HepG2 (cell line): Measurements from ENCODE around the gene RNU4-1. TPM values are rescaled to one million over a fixed set of nuclear protein-coding genes. Genes with fewer than 3 reads are reported as not detected.

ENCODE experiments used
- CENPT ChIP-seq: sonication (generic); formaldehyde crosslinking; IDR thresholded peaks from 2 replicates; pipeline ENCODE4 v1.8.0; 2022; ENCODE audit warnings: low read depth, mild to moderate bottlenecking, moderate library complexity, missing genetic modification reagents
- FLYWCH1 ChIP-seq: sonication (generic); formaldehyde crosslinking; IDR thresholded peaks from 2 replicates; pipeline ENCODE4 v1.8.1; 2023; ENCODE audit warnings: mild to moderate bottlenecking, missing genetic modification reagents
- HNRNPLL ChIP-seq: fragments of 200-400 bp; formaldehyde crosslinking; IDR thresholded peaks from 2 replicates; pipeline ENCODE4 v1.6.1; 2017; ENCODE audit warnings: mild to moderate bottlenecking, low read depth, low read length; ENCODE audit not compliant: poor library complexity, severe bottlenecking
- PHF8 ChIP-seq: sonication (generic); formaldehyde crosslinking; IDR thresholded peaks from 2 replicates; pipeline ENCODE4 v1.5.0; 2020; ENCODE audit warnings: missing genetic modification reagents
- POLR2A ChIP-seq, 2 experiments: IDR thresholded peaks; 2 replicates each; pipeline ENCODE4 v1.6.1; 2011; ENCODE audit warnings: low read depth in 2 of 2, low read length in 2 of 2, mild to moderate bottlenecking in 1 of 2, moderate library complexity in 1 of 2; ENCODE audit not compliant: insufficient read depth in 1 of 2
- RFXAP ChIP-seq: sonication (generic); formaldehyde crosslinking; IDR thresholded peaks from 2 replicates; pipeline ENCODE4 v1.4.0; 2020; ENCODE audit warnings: missing genetic modification reagents, borderline replicate concordance
- RNF2 ChIP-seq: fragments of 450-650 bp; conservative IDR thresholded peaks from 2 replicates; pipeline ENCODE4 v1.6.1; 2016; ENCODE audit warnings: low read depth
- SALL1 ChIP-seq: sonication (generic); formaldehyde crosslinking; IDR thresholded peaks from 2 replicates; pipeline ENCODE4 v1.8.0; 2022; ENCODE audit warnings: mild to moderate bottlenecking, missing genetic modification reagents
- SP2 ChIP-seq: sonication (generic); formaldehyde crosslinking; IDR thresholded peaks from 2 replicates; pipeline ENCODE4 v1.5.1; 2020; ENCODE audit warnings: mild to moderate bottlenecking, missing genetic modification reagents
- SPEN ChIP-seq: sonication (generic); formaldehyde crosslinking; IDR thresholded peaks from 2 replicates; pipeline ENCODE4 v1.5.1; 2020; ENCODE audit warnings: low read depth, mild to moderate bottlenecking, missing genetic modification reagents
- SRSF1 ChIP-seq: fragments of 200-400 bp; formaldehyde crosslinking; optimal IDR thresholded peaks from 2 replicates; pipeline ENCODE3; 2017; ENCODE audit warnings: mild to moderate bottlenecking, low read depth, low read length, moderate library complexity
- ZBTB7A ChIP-seq: sonication (generic); formaldehyde crosslinking; IDR thresholded peaks from 2 replicates; pipeline ENCODE4 v1.8.0; 2022; ENCODE audit warnings: mild to moderate bottlenecking, missing genetic modification reagents
- ZFX ChIP-seq: sonication (generic); formaldehyde crosslinking; IDR thresholded peaks from 2 replicates; pipeline ENCODE4 v1.4.0; 2020; ENCODE audit warnings: mild to moderate bottlenecking, low read depth, missing genetic modification reagents, moderate library complexity
- ZNF256 ChIP-seq: sonication (generic); formaldehyde crosslinking; conservative IDR thresholded peaks from 2 replicates; pipeline ENCODE4 v1.4.0; 2020; ENCODE audit warnings: missing genetic modification reagents
- ZNF713 ChIP-seq: sonication (generic); formaldehyde crosslinking; IDR thresholded peaks from 2 replicates; pipeline ENCODE4 v1.4.0; 2020; ENCODE audit warnings: mild to moderate bottlenecking, missing genetic modification reagents
- ZNF788 ChIP-seq: sonication (generic); formaldehyde crosslinking; IDR thresholded peaks from 2 replicates; pipeline ENCODE4 v1.5.0; 2020; ENCODE audit warnings: mild to moderate bottlenecking, missing genetic modification reagents, borderline replicate concordance
- ZNF883 ChIP-seq: sonication (generic); formaldehyde crosslinking; IDR thresholded peaks from 2 replicates; pipeline ENCODE4 v1.5.1; 2020; ENCODE audit warnings: mild to moderate bottlenecking, missing genetic modification reagents; ENCODE audit errors: not compliant biosample characterization
- polyA plus RNA-seq, 8 experiments: library from polyadenylated mRNA; depleted of rRNA in 3 of 8; stranded (reverse) in 7 of 8; unstranded in 1 of 8; fragments of >200 nt; fragmentation: Illumina TruSeq in 4 of 8; extraction: Trizol in 4 of 8; gene quantifications; 2 replicates each; pipeline versions ENCODE4 v1.2.1 to v1.2.3, GENCODE V29; 2011 to 2016; ENCODE audit warnings: low read depth in 4 of 8, missing spikeins in 1 of 8, mixed read lengths in 1 of 8; ENCODE audit not compliant: insufficient read depth in 1 of 8
- total RNA-seq, 5 experiments: library from RNA; depleted of rRNA; stranded (reverse); fragments of >200 nt; fragmentation: Illumina TruSeq; extraction: Trizol; gene quantifications; 2 replicates each; pipeline ENCODE4 v1.2.3, GENCODE V29; 2016; ENCODE audit warnings: low read depth in 1 of 5
- TF ChIP-seq, protein P1 (sequence below): fragments of 450-650 bp; IDR thresholded peaks from 2 replicates; pipeline ENCODE4 v1.6.1; 2017; ENCODE audit warnings: mild to moderate bottlenecking
- TF ChIP-seq, protein P2 (sequence below): sonication (generic); formaldehyde crosslinking; IDR thresholded peaks from 2 replicates; pipeline ENCODE4 v1.5.0; 2020; ENCODE audit warnings: mild to moderate bottlenecking, missing genetic modification reagents, borderline replicate concordance

The RNU4-1 gene
- total and polyA plus RNA-seq, 2 of the 13 experiments (the other 11 are each of a cell fraction or from before 2014, with no cell fraction given), result 7,407 TPM; not detected in 1

DNA sequence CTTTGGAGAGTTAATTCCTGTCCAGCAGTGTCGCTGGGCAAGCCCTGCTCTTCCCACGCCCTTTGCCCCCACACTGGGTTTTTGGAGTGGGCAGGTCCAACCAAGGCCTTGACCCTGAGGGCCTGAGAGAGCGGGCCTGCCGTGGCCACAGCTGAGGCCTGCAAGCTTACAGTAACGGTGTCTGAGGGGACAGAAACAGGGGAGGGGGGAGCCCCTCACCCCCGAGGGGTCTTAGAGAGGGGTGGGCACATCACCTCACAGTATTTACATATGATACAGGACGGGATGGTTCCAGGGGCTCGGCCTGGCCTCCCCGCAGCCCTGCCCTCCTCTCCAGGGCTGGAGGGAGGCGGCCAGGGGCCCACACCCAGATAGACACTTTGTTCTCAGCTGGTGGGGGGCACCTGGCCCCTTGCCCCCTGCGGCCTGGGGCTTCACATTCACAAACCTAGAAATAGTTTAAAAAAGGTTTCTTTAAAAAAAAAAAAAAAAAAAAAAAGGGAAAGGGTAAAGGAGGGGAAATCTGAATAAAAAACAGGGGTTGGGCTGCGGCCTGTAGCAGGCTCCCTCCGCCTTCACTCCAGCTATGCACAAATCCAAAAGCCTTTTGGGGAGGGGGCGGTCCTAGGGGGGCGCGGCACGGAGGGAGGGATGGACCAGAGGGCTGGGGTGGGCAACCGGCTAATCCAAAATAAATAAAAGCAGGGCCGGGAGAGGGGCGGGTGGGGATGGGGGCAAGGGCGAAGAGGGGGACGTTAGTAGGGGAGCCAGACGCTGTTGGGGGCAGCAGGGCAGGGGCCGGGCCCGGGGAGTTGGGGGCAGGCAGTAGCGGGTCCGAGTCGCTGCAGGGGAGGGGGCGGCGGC, 49.4 kb upstream of the RNU4-1 start (continued):
- TF ChIP-seq ZBTB7A (0 out of 2 replicates have a peak, but pooled peaks have one; percentile 67), RNF2 (no peak), ZNF883 (no peak), SALL1 (peak; percentile 66), SP2 (CRISPR knock-in tag) (no peak), RFXAP (CRISPR knock-in tag) (no peak), FLYWCH1 (CRISPR knock-in tag) (no peak), ZNF256 (CRISPR knock-in tag) (no peak), ZFX (CRISPR knock-in tag) (peak; percentile 73), PHF8 (CRISPR knock-in tag) (0 out of 2 replicates have a peak, but pooled peaks have one; percentile 22), SPEN (peak; percentile 85; the same call in 1 of the 2 replicates), CENPT (CRISPR knock-in tag) (no peak), ZNF713 (CRISPR knock-in tag) (no peak), SRSF1 (no peak), POLR2A (IDR thresholded peaks at IDR 0.05; ENCODE audit: insufficient read depth in 1 of 2, low read depth in 2 of 2, low read length in 2 of 2) (no peak), ZNF788 (CRISPR knock-in tag) (peak; percentile 54; the same call in 1 of the 2 replicates), HNRNPLL (no peak)
- TF ChIP-seq, protein P1, sequence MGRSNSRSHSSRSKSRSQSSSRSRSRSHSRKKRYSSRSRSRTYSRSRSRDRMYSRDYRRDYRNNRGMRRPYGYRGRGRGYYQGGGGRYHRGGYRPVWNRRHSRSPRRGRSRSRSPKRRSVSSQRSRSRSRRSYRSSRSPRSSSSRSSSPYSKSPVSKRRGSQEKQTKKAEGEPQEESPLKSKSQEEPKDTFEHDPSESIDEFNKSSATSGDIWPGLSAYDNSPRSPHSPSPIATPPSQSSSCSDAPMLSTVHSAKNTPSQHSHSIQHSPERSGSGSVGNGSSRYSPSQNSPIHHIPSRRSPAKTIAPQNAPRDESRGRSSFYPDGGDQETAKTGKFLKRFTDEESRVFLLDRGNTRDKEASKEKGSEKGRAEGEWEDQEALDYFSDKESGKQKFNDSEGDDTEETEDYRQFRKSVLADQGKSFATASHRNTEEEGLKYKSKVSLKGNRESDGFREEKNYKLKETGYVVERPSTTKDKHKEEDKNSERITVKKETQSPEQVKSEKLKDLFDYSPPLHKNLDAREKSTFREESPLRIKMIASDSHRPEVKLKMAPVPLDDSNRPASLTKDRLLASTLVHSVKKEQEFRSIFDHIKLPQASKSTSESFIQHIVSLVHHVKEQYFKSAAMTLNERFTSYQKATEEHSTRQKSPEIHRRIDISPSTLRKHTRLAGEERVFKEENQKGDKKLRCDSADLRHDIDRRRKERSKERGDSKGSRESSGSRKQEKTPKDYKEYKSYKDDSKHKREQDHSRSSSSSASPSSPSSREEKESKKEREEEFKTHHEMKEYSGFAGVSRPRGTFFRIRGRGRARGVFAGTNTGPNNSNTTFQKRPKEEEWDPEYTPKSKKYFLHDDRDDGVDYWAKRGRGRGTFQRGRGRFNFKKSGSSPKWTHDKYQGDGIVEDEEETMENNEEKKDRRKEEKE, result no peak
- TF ChIP-seq, protein P2, sequence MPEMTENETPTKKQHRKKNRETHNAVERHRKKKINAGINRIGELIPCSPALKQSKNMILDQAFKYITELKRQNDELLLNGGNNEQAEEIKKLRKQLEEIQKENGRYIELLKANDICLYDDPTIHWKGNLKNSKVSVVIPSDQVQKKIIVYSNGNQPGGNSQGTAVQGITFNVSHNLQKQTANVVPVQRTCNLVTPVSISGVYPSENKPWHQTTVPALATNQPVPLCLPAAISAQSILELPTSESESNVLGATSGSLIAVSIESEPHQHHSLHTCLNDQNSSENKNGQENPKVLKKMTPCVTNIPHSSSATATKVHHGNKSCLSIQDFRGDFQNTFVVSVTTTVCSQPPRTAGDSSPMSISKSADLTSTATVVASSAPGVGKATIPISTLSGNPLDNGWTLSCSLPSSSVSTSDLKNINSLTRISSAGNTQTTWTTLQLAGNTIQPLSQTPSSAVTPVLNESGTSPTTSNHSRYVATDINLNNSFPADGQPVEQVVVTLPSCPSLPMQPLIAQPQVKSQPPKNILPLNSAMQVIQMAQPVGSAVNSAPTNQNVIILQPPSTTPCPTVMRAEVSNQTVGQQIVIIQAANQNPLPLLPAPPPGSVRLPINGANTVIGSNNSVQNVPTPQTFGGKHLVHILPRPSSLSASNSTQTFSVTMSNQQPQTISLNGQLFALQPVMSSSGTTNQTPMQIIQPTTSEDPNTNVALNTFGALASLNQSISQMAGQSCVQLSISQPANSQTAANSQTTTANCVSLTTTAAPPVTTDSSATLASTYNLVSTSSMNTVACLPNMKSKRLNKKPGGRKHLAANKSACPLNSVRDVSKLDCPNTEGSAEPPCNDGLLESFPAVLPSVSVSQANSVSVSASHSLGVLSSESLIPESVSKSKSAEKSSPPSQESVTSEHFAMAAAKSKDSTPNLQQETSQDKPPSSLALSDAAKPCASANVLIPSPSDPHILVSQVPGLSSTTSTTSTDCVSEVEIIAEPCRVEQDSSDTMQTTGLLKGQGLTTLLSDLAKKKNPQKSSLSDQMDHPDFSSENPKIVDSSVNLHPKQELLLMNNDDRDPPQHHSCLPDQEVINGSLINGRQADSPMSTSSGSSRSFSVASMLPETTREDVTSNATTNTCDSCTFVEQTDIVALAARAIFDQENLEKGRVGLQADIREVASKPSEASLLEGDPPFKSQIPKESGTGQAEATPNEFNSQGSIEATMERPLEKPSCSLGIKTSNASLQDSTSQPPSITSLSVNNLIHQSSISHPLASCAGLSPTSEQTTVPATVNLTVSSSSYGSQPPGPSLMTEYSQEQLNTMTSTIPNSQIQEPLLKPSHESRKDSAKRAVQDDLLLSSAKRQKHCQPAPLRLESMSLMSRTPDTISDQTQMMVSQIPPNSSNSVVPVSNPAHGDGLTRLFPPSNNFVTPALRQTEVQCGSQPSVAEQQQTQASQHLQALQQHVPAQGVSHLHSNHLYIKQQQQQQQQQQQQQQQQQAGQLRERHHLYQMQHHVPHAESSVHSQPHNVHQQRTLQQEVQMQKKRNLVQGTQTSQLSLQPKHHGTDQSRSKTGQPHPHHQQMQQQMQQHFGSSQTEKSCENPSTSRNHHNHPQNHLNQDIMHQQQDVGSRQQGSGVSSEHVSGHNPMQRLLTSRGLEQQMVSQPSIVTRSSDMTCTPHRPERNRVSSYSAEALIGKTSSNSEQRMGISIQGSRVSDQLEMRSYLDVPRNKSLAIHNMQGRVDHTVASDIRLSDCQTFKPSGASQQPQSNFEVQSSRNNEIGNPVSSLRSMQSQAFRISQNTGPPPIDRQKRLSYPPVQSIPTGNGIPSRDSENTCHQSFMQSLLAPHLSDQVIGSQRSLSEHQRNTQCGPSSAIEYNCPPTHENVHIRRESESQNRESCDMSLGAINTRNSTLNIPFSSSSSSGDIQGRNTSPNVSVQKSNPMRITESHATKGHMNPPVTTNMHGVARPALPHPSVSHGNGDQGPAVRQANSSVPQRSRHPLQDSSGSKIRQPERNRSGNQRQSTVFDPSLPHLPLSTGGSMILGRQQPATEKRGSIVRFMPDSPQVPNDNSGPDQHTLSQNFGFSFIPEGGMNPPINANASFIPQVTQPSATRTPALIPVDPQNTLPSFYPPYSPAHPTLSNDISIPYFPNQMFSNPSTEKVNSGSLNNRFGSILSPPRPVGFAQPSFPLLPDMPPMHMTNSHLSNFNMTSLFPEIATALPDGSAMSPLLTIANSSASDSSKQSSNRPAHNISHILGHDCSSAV (CRISPR knock-in tag), result no peak
